Common myeloid progenitor, CD34-positive (primary cell): ENCODE results near the gene FYCO1.

Source experiments
- CTCF ChIA-PET: fragments of 350-600 bp; sonication (Branson Sonifier 250); formaldehyde crosslinking; loops from one replicate; lab custom pipeline; 2021; ENCODE audit warnings: antibody characterized with exemption; lab: Charles Lee
- POLR2A ChIA-PET: fragments of 350-600 bp; sonication (Branson Sonifier 250); formaldehyde crosslinking; loops from one replicate; lab custom pipeline; 2021; ENCODE audit warnings: antibody characterized with exemption; lab: Charles Lee
- DNase-seq, 3 donors: peaks; one replicate each; pipeline versions ENCODE4 v3.0.0 to v3.0.0-alpha.2; 2013
- H3K27ac ChIP-seq, 2 experiments: 1 replicate in 1 of 2; 2 replicates in 1 of 2; pipeline ENCODE4 v1.7.0; 2013; ENCODE audit warnings: inconsistent platforms in 2 of 2, low read length in 2 of 2, mild to moderate bottlenecking in 2 of 2, low read depth in 1 of 2, moderate library complexity in 1 of 2; ENCODE audit not compliant: severe bottlenecking in 2 of 2, insufficient read depth in 1 of 2, poor library complexity in 1 of 2
- H3K27me3 ChIP-seq, 5 experiments: replicated peaks in 2 of 5; 1 replicate in 3 of 5; 2 replicates in 2 of 5; pipeline versions ENCODE4 v1.6.1 to v1.7.0; 2013; ENCODE audit warnings: low read length in 4 of 5, mild to moderate bottlenecking in 2 of 5, moderate library complexity in 2 of 5, inconsistent platforms in 1 of 5; ENCODE audit not compliant: insufficient read depth in 5 of 5, control insufficient read depth in 4 of 5
- H3K36me3 ChIP-seq, 4 experiments: 1 replicate in 2 of 4; 2 replicates in 2 of 4; pipeline versions ENCODE4 v1.6.1 to v1.7.0; 2013; ENCODE audit warnings: low read length in 3 of 4, control low read depth in 1 of 4, mild to moderate bottlenecking in 1 of 4; ENCODE audit not compliant: control insufficient read depth in 4 of 4, insufficient read depth in 4 of 4
- H3K4me1 ChIP-seq, 4 experiments: 1 replicate in 3 of 4; 2 replicates in 1 of 4; pipeline versions ENCODE4 v1.6.1 to v1.7.1; 2013; ENCODE audit warnings: low read length in 3 of 4, mild to moderate bottlenecking in 3 of 4, control low read depth in 1 of 4, inconsistent platforms in 1 of 4, moderate library complexity in 1 of 4; ENCODE audit not compliant: control insufficient read depth in 4 of 4, insufficient read depth in 4 of 4; ENCODE audit errors: control extremely low read depth in 1 of 4
- H3K4me3 ChIP-seq, 7 experiments: 1 replicate in 4 of 7; 2 replicates in 3 of 7; pipeline versions ENCODE4 v1.5.1 to v1.7.0; 2013; ENCODE audit warnings: mild to moderate bottlenecking in 7 of 7, low read length in 6 of 7, moderate library complexity in 6 of 7, inconsistent platforms in 2 of 7, low read depth in 2 of 7, control low read depth in 1 of 7; ENCODE audit not compliant: insufficient read depth in 4 of 7, control insufficient read depth in 1 of 7; ENCODE audit errors: extremely low read depth in 1 of 7
- H3K9me3 ChIP-seq, 5 experiments: 1 replicate in 4 of 5; 2 replicates in 1 of 5; pipeline versions ENCODE4 v1.6.1 to v1.7.1; 2013; ENCODE audit warnings: low read length in 4 of 5, mild to moderate bottlenecking in 2 of 5, inconsistent platforms in 1 of 5, low read depth in 1 of 5, moderate library complexity in 1 of 5; ENCODE audit not compliant: control insufficient read depth in 4 of 5, insufficient read depth in 2 of 5; ENCODE audit errors: control extremely low read depth in 1 of 5
- WGBS: methylation state at CpG from one replicate; pipeline ENCODE4 v1.1.5; 2013; ENCODE audit not compliant: insufficient coverage; 5-methylcytosine and 5-hydroxymethylcytosine counted together

FYCO1 gene

GRCh38 chr3:45933591-45933990 lies 62.0 kb downstream of the FYCO1 start:
- Histone ChIP-seq H3K4me1 (no peaks in the 10 kb centered on the region), H3K4me3 (no peak overlapping the region), H3K9me3 (no peaks in the 10 kb centered on the region), H3K36me3 (peaks cover 19 to 89% (median 80%) of the 10 kb centered on the region in 4 experiments), H3K27me3 (no peaks in the 10 kb centered on the region), H3K27ac (no peak overlapping the region)
- ChIA-PET POLR2A (no interaction called here), CTCF (interaction anchor here (1.5 kb wide), 2 partner anchors 25 to 144 kb away, joined by 3 to 6 read pairs; no protein-coding TSS in a partner anchor)
- no peak for DNase-seq
- 100% methylated on average over 1 of the region's 4 CpGs for WGBS

- H3K4me3 ChIP-seq: no peak overlapping the region
- peaks cover 21 to 94% (median 79%) of the 10 kb centered on the region in 4 experiments for H3K36me3 ChIP-seq
- WGBS: 100% methylated on average over 3 of the region's 4 CpGs
- H3K27me3 ChIP-seq: no peaks in the 10 kb centered on the region
- H3K4me1 ChIP-seq: no peaks in the 10 kb centered on the region
- CTCF ChIA-PET: interaction anchor here (0.8 to 5.9 kb wide), 4 partner anchors 145 to 421 kb away, joined by 3 to 61 read pairs (median 3); no protein-coding TSS in a partner anchor
- no peaks in the 10 kb centered on the region for H3K9me3 ChIP-seq
- H3K27ac ChIP-seq: no peak overlapping the region
- DNase-seq: no peak
- POLR2A ChIA-PET: no interaction called here
Observed at GRCh38 chr3:45932112-45932511, 63.5 kb downstream of the FYCO1 start.

- no peak for DNase-seq
- Histone ChIP-seq H3K4me1 (no peaks in the 10 kb centered on the region), H3K4me3 (no peak overlapping the region), H3K27me3 (no peaks in the 10 kb centered on the region), H3K27ac (no peak overlapping the region), H3K36me3 (peaks cover 21 to 91% (median 74%) of the 10 kb centered on the region in 4 experiments), H3K9me3 (no peaks in the 10 kb centered on the region)
- ChIA-PET CTCF (interaction anchor here (0.8 to 5.9 kb wide), 6 partner anchors 11 to 420 kb away, joined by 3 to 61 read pairs (median 3); no protein-coding TSS in a partner anchor), POLR2A (no interaction called here)
- 100% methylated on average over 4 of the region's 6 CpGs for WGBS
Observed at GRCh38 chr3:45931496-45931895, 64.1 kb downstream of the FYCO1 start.

GRCh38 chr3:45929042-45929679 lies 66.5 kb downstream of the FYCO1 start:
- peak; percentile 23 to 60 (median 52) for DNase-seq
- ChIA-PET POLR2A (no interaction called here), CTCF (interaction anchor here (0.6 to 5.9 kb wide), 15 partner anchors 9 to 175 kb away, joined by 3 to 61 read pairs (median 5); partner anchors contain the start of gene LZTFL1)
- Histone ChIP-seq H3K4me1 (no peaks in the 10 kb centered on the region), H3K4me3 (no peak overlapping the region), H3K9me3 (no peaks in the 10 kb centered on the region), H3K27me3 (no peaks in the 10 kb centered on the region), H3K27ac (no peak overlapping the region), H3K36me3 (peaks cover 16 to 79% (median 65%) of the 10 kb centered on the region in 4 experiments)
- 81% methylated on average over 7 of the region's 9 CpGs for WGBS

- Histone ChIP-seq H3K27me3 (no peaks in the 10 kb centered on the region), H3K4me1 (no peaks in the 10 kb centered on the region), H3K4me3 (no peak overlapping the region), H3K9me3 (no peaks in the 10 kb centered on the region), H3K36me3 (peaks cover 15 to 82% (median 69%) of the 10 kb centered on the region in 4 experiments), H3K27ac (no peak overlapping the region)
- POLR2A ChIA-PET: no interaction called here
- no peak for DNase-seq
- WGBS: 100% methylated on average over 1 of the region's 2 CpGs
- CTCF ChIA-PET: interaction anchor here (1.0 to 5.9 kb wide), 9 partner anchors 8 to 418 kb away, joined by 3 to 61 read pairs (median 4); no protein-coding TSS in a partner anchor
Observed at GRCh38 chr3:45927881-45928280, 67.7 kb downstream of the FYCO1 start.

GRCh38 chr3:45923755-45924154 lies 71.9 kb downstream of the FYCO1 start:
- Histone ChIP-seq H3K36me3 (peaks cover 15 to 81% (median 62%) of the 10 kb centered on the region in 4 experiments), H3K9me3 (no peaks in the 10 kb centered on the region), H3K27ac (no peak overlapping the region), H3K27me3 (no peaks in the 10 kb centered on the region), H3K4me3 (no peak overlapping the region), H3K4me1 (no peaks in the 10 kb centered on the region)
- WGBS: 94% methylated on average over 2 of the region's 3 CpGs
- DNase-seq: no peak
- CTCF ChIA-PET: interaction anchor here (1.3 to 4.1 kb wide), 5 partner anchors 13 to 152 kb away, joined by 3 to 15 read pairs (median 3); no protein-coding TSS in a partner anchor
- POLR2A ChIA-PET: no interaction called here
